Measurements from ENCODE around the gene TMPRSS5. TPM values are rescaled to one million over a fixed set of nuclear protein-coding genes. Genes with fewer than 3 reads are reported as not detected.
"Not testable (repeated sequence)": the region's sequence is repeated elsewhere in the genome, so short reads cannot be mapped to it uniquely, and the experiment has no call there.

The TMPRSS5 gene
- total RNA-seq, 1 experiment from 2014 or later: 0.49 TPM

DNA sequence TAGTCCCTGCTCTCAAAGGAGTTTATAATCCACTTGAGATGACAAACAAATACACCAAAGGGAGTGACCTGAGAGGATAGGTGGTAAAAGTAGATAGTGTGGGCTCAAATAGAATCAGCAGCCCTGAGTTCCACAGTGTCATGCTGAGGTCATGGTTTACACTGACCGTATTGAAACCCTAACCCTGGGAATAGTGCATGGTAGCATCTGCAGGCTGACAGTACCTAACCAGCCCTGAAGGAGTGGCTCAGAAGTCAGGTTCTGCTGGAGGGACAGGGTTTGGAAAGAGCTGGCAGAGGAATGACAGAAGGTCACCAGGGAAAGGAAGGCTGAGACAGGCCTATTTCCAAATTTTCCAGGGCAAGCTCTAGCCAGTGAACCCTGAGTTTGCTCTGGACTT, 9.2 kb upstream of the TMPRSS5 start:
- BruUV-seq (replicated peaks): no TSS peak
- intact Hi-C loops (cut with micrococcal nuclease): no loop called here
- Mint-ChIP-seq H3K27ac (ENCODE audit: low read depth, unreplicated experiment) (no peak overlapping the region), H3K36me3 (ENCODE audit: insufficient read depth, unreplicated experiment) (no peaks in the 10 kb centered on the region), H3K4me1 (ENCODE audit: insufficient read depth, unreplicated experiment) (no peaks in the 10 kb centered on the region), H3K27me3 (ENCODE audit: insufficient read depth, unreplicated experiment) (no peaks in the 10 kb centered on the region), H3K4me3 (ENCODE audit: unreplicated experiment) (no peak overlapping the region), H3K9me3 (ENCODE audit: unreplicated experiment) (no peaks in the 10 kb centered on the region)
- ChIA-PET CTCF (no interaction called here), POLR2A (no interaction called here)
- DNase-seq (ENCODE audit: unreplicated experiment): no peak
- TF ChIP-seq, protein P1, sequence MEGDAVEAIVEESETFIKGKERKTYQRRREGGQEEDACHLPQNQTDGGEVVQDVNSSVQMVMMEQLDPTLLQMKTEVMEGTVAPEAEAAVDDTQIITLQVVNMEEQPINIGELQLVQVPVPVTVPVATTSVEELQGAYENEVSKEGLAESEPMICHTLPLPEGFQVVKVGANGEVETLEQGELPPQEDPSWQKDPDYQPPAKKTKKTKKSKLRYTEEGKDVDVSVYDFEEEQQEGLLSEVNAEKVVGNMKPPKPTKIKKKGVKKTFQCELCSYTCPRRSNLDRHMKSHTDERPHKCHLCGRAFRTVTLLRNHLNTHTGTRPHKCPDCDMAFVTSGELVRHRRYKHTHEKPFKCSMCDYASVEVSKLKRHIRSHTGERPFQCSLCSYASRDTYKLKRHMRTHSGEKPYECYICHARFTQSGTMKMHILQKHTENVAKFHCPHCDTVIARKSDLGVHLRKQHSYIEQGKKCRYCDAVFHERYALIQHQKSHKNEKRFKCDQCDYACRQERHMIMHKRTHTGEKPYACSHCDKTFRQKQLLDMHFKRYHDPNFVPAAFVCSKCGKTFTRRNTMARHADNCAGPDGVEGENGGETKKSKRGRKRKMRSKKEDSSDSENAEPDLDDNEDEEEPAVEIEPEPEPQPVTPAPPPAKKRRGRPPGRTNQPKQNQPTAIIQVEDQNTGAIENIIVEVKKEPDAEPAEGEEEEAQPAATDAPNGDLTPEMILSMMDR (IDR thresholded peaks at IDR 0.05; ENCODE audit: unreplicated experiment): no peak

DNA sequence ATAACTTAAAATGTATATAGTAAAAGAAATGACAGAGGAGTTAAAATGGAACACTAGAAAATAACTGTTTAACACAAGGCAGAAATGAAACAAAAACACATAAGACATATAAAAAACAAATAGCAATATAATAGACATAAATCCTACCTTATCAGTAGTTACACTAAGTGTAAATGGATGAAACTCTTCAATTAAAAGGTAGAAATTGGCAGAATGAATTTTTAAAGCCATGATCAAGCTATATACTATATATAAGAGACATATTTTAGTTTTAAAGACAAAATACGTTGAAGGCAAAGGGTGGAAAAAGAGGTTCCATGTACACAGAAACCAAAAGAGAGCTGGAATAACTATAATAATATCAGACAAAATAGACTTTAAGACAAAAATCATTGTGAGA, 4.9 kb upstream of the TMPRSS5 start:
- Mint-ChIP-seq H3K4me1 (ENCODE audit: insufficient read depth, unreplicated experiment) (no peaks in the 10 kb centered on the region), H3K27me3 (ENCODE audit: insufficient read depth, unreplicated experiment) (no peaks in the 10 kb centered on the region), H3K27ac (ENCODE audit: low read depth, unreplicated experiment) (no peak overlapping the region), H3K4me3 (ENCODE audit: unreplicated experiment) (no peak overlapping the region), H3K9me3 (ENCODE audit: unreplicated experiment) (peaks cover 20% of the 10 kb centered on the region), H3K36me3 (ENCODE audit: insufficient read depth, unreplicated experiment) (no peaks in the 10 kb centered on the region)
- intact Hi-C loops (cut with micrococcal nuclease): no loop called here
- no TSS peak for BruUV-seq (replicated peaks)
- TF ChIP-seq, protein P1 (IDR thresholded peaks at IDR 0.05; ENCODE audit: unreplicated experiment): no peak
- CTCF ChIA-PET: interaction anchor here (0.6 kb wide), 1 partner anchor 406 kb away, joined by 3 read pairs; no protein-coding TSS in a partner anchor
- POLR2A ChIA-PET: no interaction called here
- DNase-seq (ENCODE audit: unreplicated experiment): no peak

DNA sequence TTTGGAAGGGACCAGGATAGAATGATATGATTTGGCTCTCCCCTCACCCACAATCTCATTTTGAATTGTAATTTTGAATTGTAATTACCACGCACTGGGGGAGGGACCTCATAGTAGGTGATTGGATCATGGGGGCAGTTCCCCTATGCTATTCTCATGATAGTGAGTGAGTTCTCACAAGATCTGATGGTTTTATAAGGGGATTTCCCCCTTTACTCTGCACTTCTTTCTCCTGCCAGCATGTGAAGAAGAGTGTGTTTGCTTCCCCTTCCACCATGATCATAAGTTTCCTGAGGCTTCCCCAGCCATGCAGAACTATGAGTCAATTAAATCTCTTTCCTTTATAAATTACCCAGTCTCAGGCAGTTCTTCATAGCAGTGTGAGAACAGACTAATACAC, 2.6 kb downstream of the TMPRSS5 start:
- intact Hi-C loops (cut with micrococcal nuclease); H3K4me3 Mint-ChIP-seq (ENCODE audit: unreplicated experiment); H3K27me3 Mint-ChIP-seq (ENCODE audit: insufficient read depth, unreplicated experiment); H3K4me1 Mint-ChIP-seq (ENCODE audit: insufficient read depth, unreplicated experiment); DNase-seq (ENCODE audit: unreplicated experiment); H3K36me3 Mint-ChIP-seq (ENCODE audit: insufficient read depth, unreplicated experiment); BruUV-seq (replicated peaks); POLR2A ChIA-PET; H3K27ac Mint-ChIP-seq (ENCODE audit: low read depth, unreplicated experiment): not testable (repeated sequence)
- peaks cover 11% of the 10 kb centered on the region for H3K9me3 Mint-ChIP-seq (ENCODE audit: unreplicated experiment)
- CTCF ChIA-PET: interaction anchor here (1.1 kb wide), 1 partner anchor 171 kb away, joined by 3 read pairs; no protein-coding TSS in a partner anchor

DNA sequence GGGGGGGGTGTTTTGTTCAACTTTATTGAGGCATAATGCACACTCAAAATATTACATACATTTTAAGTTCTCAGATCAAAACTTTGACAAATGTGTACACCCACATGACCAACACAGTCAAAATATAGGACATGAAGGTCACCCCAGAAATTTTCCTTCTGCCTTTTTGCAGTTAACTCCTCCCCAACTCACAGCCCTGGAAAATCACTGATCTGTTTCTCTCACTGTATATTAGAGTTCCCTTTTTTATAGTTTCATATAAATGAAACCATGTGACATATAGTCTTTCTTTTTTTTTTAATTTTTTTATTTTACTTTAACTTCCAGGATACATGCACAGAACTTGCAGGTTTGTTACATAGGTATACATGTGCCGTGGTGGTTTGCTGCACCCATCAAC, 4.6 kb downstream of the TMPRSS5 start:
- no TSS peak for BruUV-seq (replicated peaks)
- H3K4me1 Mint-ChIP-seq (ENCODE audit: insufficient read depth, unreplicated experiment): no peaks in the 10 kb centered on the region
- ChIA-PET CTCF (no interaction called here), POLR2A (no interaction called here)
- no peak overlapping the region for H3K4me3 Mint-ChIP-seq (ENCODE audit: unreplicated experiment)
- no peaks in the 10 kb centered on the region for H3K9me3 Mint-ChIP-seq (ENCODE audit: unreplicated experiment)
- no peaks in the 10 kb centered on the region for H3K36me3 Mint-ChIP-seq (ENCODE audit: insufficient read depth, unreplicated experiment)
- no peak overlapping the region for H3K27ac Mint-ChIP-seq (ENCODE audit: low read depth, unreplicated experiment)
- DNase-seq (ENCODE audit: unreplicated experiment): no peak
- intact Hi-C loops (cut with micrococcal nuclease): no loop called here
- TF ChIP-seq, protein P1 (IDR thresholded peaks at IDR 0.05; ENCODE audit: unreplicated experiment): no peak
- H3K27me3 Mint-ChIP-seq (ENCODE audit: insufficient read depth, unreplicated experiment): no peaks in the 10 kb centered on the region

DNA sequence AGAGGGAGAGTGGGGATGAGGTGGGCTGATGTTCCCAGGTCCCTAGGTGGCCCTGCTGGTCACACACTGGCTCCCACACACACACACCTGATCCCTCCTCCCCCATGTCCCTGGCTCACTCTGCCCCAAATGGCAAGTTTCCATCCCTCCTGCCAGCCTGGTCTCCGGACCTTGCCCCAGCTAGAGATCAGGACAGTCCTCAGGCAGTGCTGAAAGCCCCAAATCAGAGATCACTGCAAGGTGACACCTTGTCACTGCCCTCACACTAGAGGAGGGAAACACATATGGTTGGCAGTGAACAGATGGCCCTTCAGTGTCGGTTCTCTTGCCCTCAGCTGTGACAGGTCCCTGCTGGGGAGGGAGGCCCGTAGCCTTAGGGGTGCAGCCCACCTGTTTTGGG, 7.6 kb downstream of the TMPRSS5 start:
- Mint-ChIP-seq H3K4me1 (ENCODE audit: insufficient read depth, unreplicated experiment) (no peaks in the 10 kb centered on the region), H3K9me3 (ENCODE audit: unreplicated experiment) (no peaks in the 10 kb centered on the region), H3K4me3 (ENCODE audit: unreplicated experiment) (no peak overlapping the region), H3K27ac (ENCODE audit: low read depth, unreplicated experiment) (no peak overlapping the region), H3K27me3 (ENCODE audit: insufficient read depth, unreplicated experiment) (no peaks in the 10 kb centered on the region), H3K36me3 (ENCODE audit: insufficient read depth, unreplicated experiment) (no peaks in the 10 kb centered on the region)
- ChIA-PET POLR2A (no interaction called here), CTCF (interaction anchor here (0.6 to 0.7 kb wide), 2 partner anchors 32 to 1486 kb away, joined by 3 to 4 read pairs; no protein-coding TSS in a partner anchor)
- no TSS peak for BruUV-seq (replicated peaks)
- intact Hi-C loops (cut with micrococcal nuclease): no loop called here
- TF ChIP-seq, protein P1 (IDR thresholded peaks at IDR 0.05; ENCODE audit: unreplicated experiment): no peak
- DNase-seq (ENCODE audit: unreplicated experiment): no peak

Data from MCF 10A (cell line).